HCT116 (cell line): ENCODE measurements around the gene ANO2. TPM values are rescaled to one million over a fixed set of nuclear protein-coding genes. Genes with fewer than 3 reads are reported as not detected.

Source experiments
- ATAC-seq: fragments of 200-7000 bp; cut with Tn5 transposase; 2 replicates; pipeline ENCODE4 v1.9.1; 2020; ENCODE audit warnings: mild to moderate bottlenecking, moderate library complexity
- BruUV-seq: library from RNA; stranded (reverse); fragments of 400-500 nt; replicated peaks from 2 replicates; lab custom pipeline; 2021; lab: Mats Ljungman, UMichigan
- CTCF ChIA-PET: fragments of 300-600 bp; sonication (Branson Sonifier 250); formaldehyde crosslinking; loops from one replicate; lab custom pipeline; 2021; ENCODE audit warnings: antibody characterized with exemption; lab: Charles Lee
- POLR2A ChIA-PET: fragments of 300-600, 350-600 bp; sonication (Branson Sonifier 250); formaldehyde crosslinking; loops from one replicate; lab custom pipeline; 2021; ENCODE audit warnings: antibody characterized with exemption; lab: Charles Lee
- RAD21 ChIA-PET, 2 experiments: fragments of 300-600 bp; sonication (Branson Sonifier 250); formaldehyde crosslinking; loops; one replicate each; lab custom pipeline; 2023; ENCODE audit warnings: low total read pairs in 2 of 2; ENCODE audit not compliant: uncharacterized antibody in 2 of 2, unreplicated experiment in 2 of 2, low non-redundant PET in 1 of 2; lab: Charles Lee
- DNase-seq: peaks from one replicate; pipeline ENCODE4 v3.0.0-alpha.2; 2010; ENCODE audit warnings: low read depth, low spot score
- H2AFZ ChIP-seq: fragments of 200-600 bp; shearing (Covaris generic), sonication (generic); 2 replicates; pipeline ENCODE4 v1.6.1; 2017; ENCODE audit warnings: low read depth, mixed run types, mixed read lengths, antibody characterized with exemption, low read length; ENCODE audit not compliant: poor library complexity, severe bottlenecking
- H3K27ac ChIP-seq: 2 replicates; pipeline ENCODE4 v1.5.1; 2012; ENCODE audit warnings: low read depth, low read length
- H3K27me3 ChIP-seq: fragments of 200-600 bp; sonication (generic); 2 replicates; pipeline ENCODE4 v1.6.1; 2016; ENCODE audit warnings: mixed run types, low read length, mixed read lengths; ENCODE audit not compliant: insufficient read depth
- H3K36me3 ChIP-seq, 2 experiments: fragments of 200-500 bp in 1 of 2; fragments of 200-600 bp in 1 of 2; sonication (Bioruptor generic) in 1 of 2; sonication (generic) in 1 of 2; 2 replicates each; pipeline versions ENCODE4 v1.5.1 to v1.6.1; 2014 to 2016; ENCODE audit warnings: low read length in 2 of 2, inconsistent platforms in 1 of 2, mixed read lengths in 1 of 2, mixed run types in 1 of 2; ENCODE audit not compliant: insufficient read depth in 2 of 2, control insufficient read depth in 1 of 2
- H3K4me1 ChIP-seq, 2 experiments: fragments of 200-600 bp in 1 of 2; sonication (generic) in 1 of 2; 2 replicates each; pipeline versions ENCODE4 v1.5.1 to v1.6.1; 2012 to 2017; ENCODE audit warnings: low read length in 2 of 2, inconsistent platforms in 1 of 2, mild to moderate bottlenecking in 1 of 2, mixed read lengths in 1 of 2, mixed run types in 1 of 2, moderate library complexity in 1 of 2; ENCODE audit not compliant: insufficient read depth in 2 of 2, control insufficient read depth in 1 of 2
- H3K4me2 ChIP-seq: fragments of 200-600 bp; sonication (generic); 2 replicates; pipeline ENCODE4 v1.6.1; 2017; ENCODE audit warnings: mixed run types, low read length, mixed read lengths
- H3K4me3 ChIP-seq, 2 experiments: fragments of 200-600 bp in 1 of 2; sonication (generic) in 1 of 2; replicated peaks in 1 of 2; 2 replicates each; pipeline ENCODE4 v1.5.1; 2011 to 2016; ENCODE audit warnings: low read length in 2 of 2, control low read depth in 1 of 2, low read depth in 1 of 2, mild to moderate bottlenecking in 1 of 2, mixed read lengths in 1 of 2, mixed run types in 1 of 2
- H3K79me2 ChIP-seq: fragments of 200-600 bp; sonication (generic); 2 replicates; pipeline ENCODE4 v1.6.1; 2017; ENCODE audit warnings: mild to moderate bottlenecking, mixed run types, low read length, moderate library complexity, mixed read lengths; ENCODE audit not compliant: insufficient read depth
- H3K9ac ChIP-seq: fragments of 200-600 bp; sonication (generic); 2 replicates; pipeline ENCODE4 v1.6.1; 2016; ENCODE audit warnings: low read length, mixed read lengths
- H3K9me2 ChIP-seq: fragments of 200-600 bp; sonication (generic), shearing (Covaris generic); 2 replicates; pipeline ENCODE4 v1.6.1; 2017; ENCODE audit warnings: mixed run types, mild to moderate bottlenecking, moderate library complexity; ENCODE audit not compliant: insufficient read depth
- H3K9me3 ChIP-seq, 2 experiments: fragments of 200-500 bp in 1 of 2; fragments of 200-600 bp in 1 of 2; sonication (Bioruptor generic) in 1 of 2; sonication (generic) in 1 of 2; 2 replicates each; pipeline ENCODE4 v1.6.1; 2014 to 2017; ENCODE audit warnings: low read length in 2 of 2, mixed read lengths in 2 of 2, inconsistent platforms in 1 of 2, low read depth in 1 of 2, mild to moderate bottlenecking in 1 of 2, mixed run types in 1 of 2, moderate library complexity in 1 of 2; ENCODE audit not compliant: control insufficient read depth in 1 of 2, insufficient read depth in 1 of 2
- H4K20me1 ChIP-seq: fragments of 200-600 bp; sonication (generic), shearing (Covaris generic); 2 replicates; pipeline ENCODE4 v1.6.1; 2017; ENCODE audit warnings: mixed run types, mild to moderate bottlenecking, moderate library complexity; ENCODE audit not compliant: insufficient read depth
- EGR1 ChIP-seq: IDR thresholded peaks from 2 replicates; pipeline ENCODE4 v1.6.1; 2012; ENCODE audit warnings: low read depth
- EZH2 ChIP-seq: fragments of 200-600 bp; sonication (generic); IDR thresholded peaks from 2 replicates; pipeline ENCODE4 v1.6.1; 2017; ENCODE audit warnings: antibody characterized with exemption, mixed run types
- JUND ChIP-seq: IDR thresholded peaks from 2 replicates; pipeline ENCODE4 v1.6.1; 2012
- POLR2A ChIP-seq: IDR thresholded peaks from 2 replicates; pipeline ENCODE4 v1.7.0; 2011; ENCODE audit warnings: borderline replicate concordance; ENCODE audit not compliant: insufficient read depth, insufficient read length; ENCODE audit errors: extremely low read depth
- POLR2AphosphoS5 ChIP-seq: IDR thresholded peaks from 2 replicates; pipeline ENCODE4 v1.6.1; 2011; ENCODE audit warnings: mild to moderate bottlenecking, low read depth, low read length, moderate library complexity
- SIN3A ChIP-seq: IDR thresholded peaks from 2 replicates; pipeline ENCODE4 v1.6.1; 2012; ENCODE audit warnings: low read depth
- TCF7L2 ChIP-seq: IDR thresholded peaks from 2 replicates; pipeline ENCODE4 v1.7.0; 2011; ENCODE audit warnings: borderline replicate concordance, inconsistent platforms; ENCODE audit not compliant: insufficient read depth, insufficient read length; ENCODE audit errors: extremely low read depth
- ZNF274 ChIP-seq: fragments of 200-500 bp; sonication (Bioruptor generic); IDR thresholded peaks from 2 replicates; pipeline ENCODE4 v1.6.1; 2014; ENCODE audit warnings: mild to moderate bottlenecking, low read depth, low read length, inconsistent platforms
- intact Hi-C: fragments of 100-400 bp; cut with micrococcal nuclease; formaldehyde crosslinking; loops from 2 replicates; pipeline ENCODE4 v1.10.0; 2022
- total RNA-seq: library from RNA; stranded (reverse); gene quantifications from one replicate; pipeline ENCODE4 v1.2.1, GENCODE V29; 2021; ENCODE audit not compliant: unreplicated experiment
- TF ChIP-seq, protein P1 (sequence below), 3 experiments: fragments of 200-600 bp in 1 of 3; sonication (generic) in 1 of 3; IDR thresholded peaks in 2 of 3; conservative IDR thresholded peaks in 1 of 3; 2 replicates each; pipeline ENCODE4 v1.5.1; 2012 to 2017; ENCODE audit warnings: low read depth in 2 of 3, low read length in 2 of 3, antibody characterized with exemption in 1 of 3, borderline replicate concordance in 1 of 3, control low read depth in 1 of 3, mild to moderate bottlenecking in 1 of 3, mixed read lengths in 1 of 3, mixed run types in 1 of 3, moderate library complexity in 1 of 3; ENCODE audit not compliant: insufficient read depth in 1 of 3
- TF ChIP-seq, protein P2 (sequence below): IDR thresholded peaks from 2 replicates; pipeline ENCODE4 v1.6.1; 2012
- TF ChIP-seq, protein P3 (sequence below): IDR thresholded peaks from 2 replicates; pipeline ENCODE4 v1.6.1; 2012; ENCODE audit warnings: low read depth
- TF ChIP-seq, protein P4 (sequence below): IDR thresholded peaks from 2 replicates; pipeline ENCODE4 v1.6.1; 2012

The ANO2 gene
- total RNA-seq, 1 experiment from 2014 or later, result not detected

DNA sequence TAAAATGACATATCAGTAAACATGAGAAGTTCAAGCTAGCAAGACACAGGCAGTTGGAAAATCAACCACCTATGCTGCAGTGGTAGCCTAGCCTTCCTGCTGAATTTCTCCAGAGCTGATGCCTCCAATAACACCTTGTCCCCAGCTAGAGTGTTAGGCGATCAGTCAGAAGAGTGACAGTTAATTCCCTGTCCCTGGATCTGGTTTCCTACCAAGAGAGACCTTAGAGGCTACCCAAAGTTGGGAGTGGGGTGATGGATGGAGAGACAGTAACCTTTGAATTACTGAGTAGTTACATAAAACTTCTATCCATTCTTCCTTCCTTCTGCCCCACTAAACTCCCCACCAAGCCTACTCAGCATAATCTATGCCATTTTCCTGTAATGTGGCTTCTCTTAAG is 1.9 kb upstream of the ANO2 start (continued):
- TF ChIP-seq, protein P1, sequence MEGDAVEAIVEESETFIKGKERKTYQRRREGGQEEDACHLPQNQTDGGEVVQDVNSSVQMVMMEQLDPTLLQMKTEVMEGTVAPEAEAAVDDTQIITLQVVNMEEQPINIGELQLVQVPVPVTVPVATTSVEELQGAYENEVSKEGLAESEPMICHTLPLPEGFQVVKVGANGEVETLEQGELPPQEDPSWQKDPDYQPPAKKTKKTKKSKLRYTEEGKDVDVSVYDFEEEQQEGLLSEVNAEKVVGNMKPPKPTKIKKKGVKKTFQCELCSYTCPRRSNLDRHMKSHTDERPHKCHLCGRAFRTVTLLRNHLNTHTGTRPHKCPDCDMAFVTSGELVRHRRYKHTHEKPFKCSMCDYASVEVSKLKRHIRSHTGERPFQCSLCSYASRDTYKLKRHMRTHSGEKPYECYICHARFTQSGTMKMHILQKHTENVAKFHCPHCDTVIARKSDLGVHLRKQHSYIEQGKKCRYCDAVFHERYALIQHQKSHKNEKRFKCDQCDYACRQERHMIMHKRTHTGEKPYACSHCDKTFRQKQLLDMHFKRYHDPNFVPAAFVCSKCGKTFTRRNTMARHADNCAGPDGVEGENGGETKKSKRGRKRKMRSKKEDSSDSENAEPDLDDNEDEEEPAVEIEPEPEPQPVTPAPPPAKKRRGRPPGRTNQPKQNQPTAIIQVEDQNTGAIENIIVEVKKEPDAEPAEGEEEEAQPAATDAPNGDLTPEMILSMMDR (IDR thresholded peaks at IDR 0.05 in 2 of 3, conservative IDR thresholded peaks at IDR 0.05 in 1 of 3; ENCODE audit: borderline replicate concordance in 1 of 3, insufficient read depth in 1 of 3, low read depth in 2 of 3, low read length in 2 of 3), result no peak
- TF ChIP-seq ZNF274, result no peak
- TF ChIP-seq TCF7L2, result no peak
- TF ChIP-seq, protein P2, sequence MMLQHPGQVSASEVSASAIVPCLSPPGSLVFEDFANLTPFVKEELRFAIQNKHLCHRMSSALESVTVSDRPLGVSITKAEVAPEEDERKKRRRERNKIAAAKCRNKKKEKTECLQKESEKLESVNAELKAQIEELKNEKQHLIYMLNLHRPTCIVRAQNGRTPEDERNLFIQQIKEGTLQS, result no peak
- no peak for TF ChIP-seq EZH2
- TF ChIP-seq JUND, result no peak
- TF ChIP-seq, all 23 proteins: peak for 0

DNA sequence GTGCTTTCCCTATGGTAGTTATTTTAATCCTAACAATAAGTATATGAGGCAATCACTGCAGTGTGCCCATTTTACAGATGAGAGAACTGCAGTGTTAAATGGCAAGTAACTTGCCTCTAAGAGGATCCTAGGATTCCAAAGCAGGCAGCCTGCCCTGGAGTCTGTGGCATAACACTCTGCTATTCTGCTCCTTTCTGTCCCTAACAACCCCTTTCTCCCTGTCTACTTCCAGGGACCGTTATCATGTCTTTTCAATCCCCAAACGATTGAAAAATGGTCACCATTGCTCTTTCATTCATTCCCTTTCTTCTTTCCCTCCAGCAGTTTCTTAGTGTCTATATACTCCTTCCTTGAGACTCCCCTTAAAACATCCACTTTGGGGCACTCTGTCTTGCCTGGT is 1.3 kb upstream of the ANO2 start:
- H4K20me1 ChIP-seq, result no peaks in the 10 kb centered on the region
- no peaks in the 10 kb centered on the region for H3K36me3 ChIP-seq
- DNase-seq (no peak), ATAC-seq (no peak)
- no peak overlapping the region for H3K27ac ChIP-seq
- ChIA-PET CTCF (no interaction called here), POLR2A (no interaction called here), RAD21 (no interaction called here)
- H3K79me2 ChIP-seq, result no peaks in the 10 kb centered on the region
- H2AFZ ChIP-seq, result no peak overlapping the region
- intact Hi-C loops, result no loop called here
- no TSS peak for BruUV-seq
- peaks cover 23% of the 10 kb centered on the region; the same call in 1 of the 2 replicates for H3K27me3 ChIP-seq
- no peaks in the 10 kb centered on the region for H3K9me2 ChIP-seq
- no peak overlapping the region for H3K9ac ChIP-seq
- no peak overlapping the region for H3K4me2 ChIP-seq
- no peaks in the 10 kb centered on the region for H3K4me1 ChIP-seq
- H3K4me3 ChIP-seq, result no peak overlapping the region
- no peaks in the 10 kb centered on the region for H3K9me3 ChIP-seq
- TF ChIP-seq JUND (no peak), POLR2AphosphoS5 (no peak), EGR1 (no peak), TCF7L2 (no peak), SIN3A (no peak), POLR2A (no peak)
- TF ChIP-seq, protein P2, result no peak
- TF ChIP-seq, protein P3, sequence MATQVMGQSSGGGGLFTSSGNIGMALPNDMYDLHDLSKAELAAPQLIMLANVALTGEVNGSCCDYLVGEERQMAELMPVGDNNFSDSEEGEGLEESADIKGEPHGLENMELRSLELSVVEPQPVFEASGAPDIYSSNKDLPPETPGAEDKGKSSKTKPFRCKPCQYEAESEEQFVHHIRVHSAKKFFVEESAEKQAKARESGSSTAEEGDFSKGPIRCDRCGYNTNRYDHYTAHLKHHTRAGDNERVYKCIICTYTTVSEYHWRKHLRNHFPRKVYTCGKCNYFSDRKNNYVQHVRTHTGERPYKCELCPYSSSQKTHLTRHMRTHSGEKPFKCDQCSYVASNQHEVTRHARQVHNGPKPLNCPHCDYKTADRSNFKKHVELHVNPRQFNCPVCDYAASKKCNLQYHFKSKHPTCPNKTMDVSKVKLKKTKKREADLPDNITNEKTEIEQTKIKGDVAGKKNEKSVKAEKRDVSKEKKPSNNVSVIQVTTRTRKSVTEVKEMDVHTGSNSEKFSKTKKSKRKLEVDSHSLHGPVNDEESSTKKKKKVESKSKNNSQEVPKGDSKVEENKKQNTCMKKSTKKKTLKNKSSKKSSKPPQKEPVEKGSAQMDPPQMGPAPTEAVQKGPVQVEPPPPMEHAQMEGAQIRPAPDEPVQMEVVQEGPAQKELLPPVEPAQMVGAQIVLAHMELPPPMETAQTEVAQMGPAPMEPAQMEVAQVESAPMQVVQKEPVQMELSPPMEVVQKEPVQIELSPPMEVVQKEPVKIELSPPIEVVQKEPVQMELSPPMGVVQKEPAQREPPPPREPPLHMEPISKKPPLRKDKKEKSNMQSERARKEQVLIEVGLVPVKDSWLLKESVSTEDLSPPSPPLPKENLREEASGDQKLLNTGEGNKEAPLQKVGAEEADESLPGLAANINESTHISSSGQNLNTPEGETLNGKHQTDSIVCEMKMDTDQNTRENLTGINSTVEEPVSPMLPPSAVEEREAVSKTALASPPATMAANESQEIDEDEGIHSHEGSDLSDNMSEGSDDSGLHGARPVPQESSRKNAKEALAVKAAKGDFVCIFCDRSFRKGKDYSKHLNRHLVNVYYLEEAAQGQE, result no peak
- TF ChIP-seq, protein P4, sequence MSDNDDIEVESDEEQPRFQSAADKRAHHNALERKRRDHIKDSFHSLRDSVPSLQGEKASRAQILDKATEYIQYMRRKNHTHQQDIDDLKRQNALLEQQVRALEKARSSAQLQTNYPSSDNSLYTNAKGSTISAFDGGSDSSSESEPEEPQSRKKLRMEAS, result no peak
